Peyer's patch (tissue), 4 donors: ENCODE measurements around the gene REL. TPM values are rescaled to one million over a fixed set of nuclear protein-coding genes. Genes with fewer than 3 reads are reported as not detected.

Source experiments
- DNase-seq, 3 donors: peaks; one replicate each; pipeline ENCODE4 v3.0.0-alpha.2; 2017 to 2019
- H3K27ac ChIP-seq, 4 donors: fragments of 200-600 bp; sonication (generic); one replicate each; pipeline ENCODE4 v1.5.1; 2016 to 2019
- H3K27me3 ChIP-seq, 2 donors: fragments of 200-600 bp; sonication (generic); one replicate each; pipeline ENCODE4 v1.5.1; 2019
- H3K36me3 ChIP-seq, 3 donors: fragments of 200-600 bp; sonication (generic); one replicate each; pipeline ENCODE4 v1.5.1; 2016 to 2019
- H3K4me1 ChIP-seq, 4 donors: fragments of 200-600 bp; sonication (generic); one replicate each; pipeline ENCODE4 v1.5.1; 2016 to 2019
- H3K4me3 ChIP-seq, 4 donors: fragments of 200-600 bp; sonication (generic); 1 replicate in 3 of 4; 2 replicates in 1 of 4; pipeline ENCODE4 v1.5.1; 2016 to 2019; ENCODE audit warnings: mild to moderate bottlenecking in 1 of 4
- H3K9me3 ChIP-seq, 4 donors: fragments of 200-600 bp; sonication (generic); one replicate each; pipeline ENCODE4 v1.5.1; 2016 to 2019; ENCODE audit warnings: mild to moderate bottlenecking in 1 of 4
- POLR2A ChIP-seq, 2 donors: fragments of 450-650 bp; IDR thresholded peaks; one replicate each; pipeline ENCODE4 v1.5.1; 2017; ENCODE audit warnings: antibody characterized with exemption in 2 of 2, mild to moderate bottlenecking in 2 of 2, moderate library complexity in 2 of 2
- total RNA-seq, 4 donors: library from RNA; depleted of rRNA; stranded (reverse); fragments of >200 nt; gene quantifications; one replicate each; pipeline ENCODE4 v1.1.0, GENCODE V29; 2016
- TF ChIP-seq, protein P1 (sequence below), 6 experiments: fragments of 450-650 bp in 4 of 6; fragments of 200-600 bp in 2 of 6; sonication (generic) in 1 of 6; IDR thresholded peaks; one replicate each; pipeline ENCODE4 v1.5.1; 2017 to 2019; ENCODE audit warnings: antibody characterized with exemption in 6 of 6, mild to moderate bottlenecking in 3 of 6, moderate library complexity in 1 of 6

REL gene
- total RNA-seq = 10 to 100 TPM; 11.7 to 79.2 (median 16.7) TPM

DNA sequence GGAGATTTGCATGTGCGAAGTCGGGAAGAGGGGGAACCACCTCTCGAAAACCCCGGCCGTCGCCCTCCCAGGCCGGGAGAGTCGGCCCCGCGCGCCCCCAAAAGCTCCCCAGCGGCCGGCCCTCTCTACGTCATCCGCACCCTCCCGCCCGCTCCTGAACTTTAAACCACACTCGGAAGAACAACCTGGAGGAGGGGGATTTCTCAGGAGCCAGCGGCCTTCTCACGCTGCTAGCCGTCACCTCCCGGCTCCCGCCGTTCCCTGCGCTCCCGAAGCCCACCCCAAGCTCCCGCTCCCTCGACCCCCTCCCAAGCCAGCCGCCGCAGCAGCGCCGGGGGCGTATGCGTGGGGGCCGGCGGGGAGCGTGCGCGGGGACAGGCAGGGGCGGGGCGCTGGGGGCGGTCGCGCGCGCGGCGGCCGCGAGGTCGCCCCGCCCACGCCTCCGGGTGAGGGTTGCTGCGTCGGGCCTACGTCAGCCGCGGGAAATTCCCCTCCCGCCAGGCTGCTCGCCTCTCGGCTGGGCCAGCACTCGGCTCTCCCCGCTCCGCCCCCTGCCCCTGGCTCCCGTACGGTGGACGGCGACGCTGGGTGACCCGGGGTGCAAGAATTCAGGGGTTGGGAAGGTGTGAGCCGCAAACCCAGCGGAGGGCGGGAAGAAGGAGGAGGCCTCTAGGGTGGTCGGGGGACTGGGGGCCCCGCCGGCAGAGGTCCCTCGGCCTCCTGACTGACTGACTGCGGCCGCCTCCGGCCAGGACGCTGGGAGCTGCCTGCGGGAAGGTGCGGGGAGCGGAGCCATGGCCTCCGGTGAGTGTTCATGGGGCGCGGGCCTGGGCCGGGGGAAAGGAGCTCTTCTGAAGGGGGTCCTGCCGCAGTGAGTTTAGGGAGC, at the start of gene REL:
Gene REL, plus strand, starts transcription at position 528 of the 886 bp plus-strand sequence. Its CDS starts 267 bp downstream, at position 795.
- no peaks in the 10 kb centered on the region for H3K9me3 ChIP-seq
- peak within 1 kb of the TSS; percentile 94 to 99 (median 98) for H3K27ac ChIP-seq
- no peaks in the 10 kb centered on the region for H3K36me3 ChIP-seq
- DNase-seq = peak; percentile 87 to 96 (median 96)
- peaks cover 0 to 4% (median 0%) of the 10 kb centered on the region in 4 donors for H3K4me1 ChIP-seq
- H3K4me3 ChIP-seq = peak within 1 kb of the TSS; percentile 66 to 92 (median 82)
- TF ChIP-seq, protein P1, sequence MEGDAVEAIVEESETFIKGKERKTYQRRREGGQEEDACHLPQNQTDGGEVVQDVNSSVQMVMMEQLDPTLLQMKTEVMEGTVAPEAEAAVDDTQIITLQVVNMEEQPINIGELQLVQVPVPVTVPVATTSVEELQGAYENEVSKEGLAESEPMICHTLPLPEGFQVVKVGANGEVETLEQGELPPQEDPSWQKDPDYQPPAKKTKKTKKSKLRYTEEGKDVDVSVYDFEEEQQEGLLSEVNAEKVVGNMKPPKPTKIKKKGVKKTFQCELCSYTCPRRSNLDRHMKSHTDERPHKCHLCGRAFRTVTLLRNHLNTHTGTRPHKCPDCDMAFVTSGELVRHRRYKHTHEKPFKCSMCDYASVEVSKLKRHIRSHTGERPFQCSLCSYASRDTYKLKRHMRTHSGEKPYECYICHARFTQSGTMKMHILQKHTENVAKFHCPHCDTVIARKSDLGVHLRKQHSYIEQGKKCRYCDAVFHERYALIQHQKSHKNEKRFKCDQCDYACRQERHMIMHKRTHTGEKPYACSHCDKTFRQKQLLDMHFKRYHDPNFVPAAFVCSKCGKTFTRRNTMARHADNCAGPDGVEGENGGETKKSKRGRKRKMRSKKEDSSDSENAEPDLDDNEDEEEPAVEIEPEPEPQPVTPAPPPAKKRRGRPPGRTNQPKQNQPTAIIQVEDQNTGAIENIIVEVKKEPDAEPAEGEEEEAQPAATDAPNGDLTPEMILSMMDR (IDR thresholded peaks at IDR 0.05) = peak in 1 of 6 experiments; percentile 2
- TF ChIP-seq POLR2A (IDR thresholded peaks at IDR 0.05) = peak; percentile 92
- no peaks in the 10 kb centered on the region for H3K27me3 ChIP-seq

DNA sequence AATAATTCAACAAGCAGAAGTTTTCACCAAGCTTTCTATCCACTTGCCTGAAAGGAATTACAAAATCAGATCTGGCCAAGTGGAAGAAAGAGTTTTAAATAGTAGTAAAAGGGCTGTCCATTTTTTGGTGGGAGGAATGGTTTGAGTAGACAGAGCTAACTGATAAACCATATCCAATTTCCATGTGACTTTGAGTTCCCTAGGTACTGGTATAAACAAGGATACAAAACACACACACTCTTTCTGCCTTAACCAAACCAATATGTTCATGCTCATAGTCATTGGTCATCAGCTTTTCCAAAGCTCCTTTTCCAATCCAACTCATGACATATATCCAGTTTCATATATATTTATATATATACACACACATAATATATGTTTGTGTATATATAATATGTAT, 49.5 kb upstream of the REL start:
- Histone ChIP-seq H3K4me1 (no peaks in the 10 kb centered on the region), H3K9me3 (no peaks in the 10 kb centered on the region), H3K36me3 (no peaks in the 10 kb centered on the region), H3K27me3 (no peaks in the 10 kb centered on the region), H3K27ac (no peak overlapping the region), H3K4me3 (no peak overlapping the region)
- TF ChIP-seq POLR2A (IDR thresholded peaks at IDR 0.05) = no peak
- TF ChIP-seq, protein P1 (IDR thresholded peaks at IDR 0.05) = no peak
- DNase-seq = no peak

DNA sequence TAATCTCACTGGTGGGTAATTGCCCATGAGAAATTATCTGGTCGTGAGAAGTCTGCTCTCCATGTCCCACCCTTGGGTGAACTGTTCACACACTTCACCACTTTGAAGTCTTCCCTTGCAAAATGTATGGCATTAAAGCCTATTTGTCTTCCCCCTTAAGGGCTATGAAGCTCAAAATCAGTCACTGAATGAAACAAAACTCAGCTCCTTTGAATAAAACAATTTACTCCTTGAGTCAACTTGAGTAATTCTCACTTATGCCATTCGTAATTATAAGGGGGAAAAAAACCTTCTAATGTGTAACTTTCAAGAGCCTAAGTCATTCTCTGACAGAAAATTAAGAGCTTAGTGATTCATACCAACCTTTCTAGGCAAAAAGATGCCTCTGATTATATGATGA, 48.8 kb upstream of the REL start:
- H3K27ac ChIP-seq = no peak overlapping the region
- no peaks in the 10 kb centered on the region for H3K9me3 ChIP-seq
- no peak overlapping the region for H3K4me3 ChIP-seq
- no peaks in the 10 kb centered on the region for H3K4me1 ChIP-seq
- H3K36me3 ChIP-seq = no peaks in the 10 kb centered on the region
- H3K27me3 ChIP-seq = no peaks in the 10 kb centered on the region
- DNase-seq = no peak
- TF ChIP-seq POLR2A (IDR thresholded peaks at IDR 0.05) = no peak
- TF ChIP-seq, protein P1 (IDR thresholded peaks at IDR 0.05) = no peak

DNA sequence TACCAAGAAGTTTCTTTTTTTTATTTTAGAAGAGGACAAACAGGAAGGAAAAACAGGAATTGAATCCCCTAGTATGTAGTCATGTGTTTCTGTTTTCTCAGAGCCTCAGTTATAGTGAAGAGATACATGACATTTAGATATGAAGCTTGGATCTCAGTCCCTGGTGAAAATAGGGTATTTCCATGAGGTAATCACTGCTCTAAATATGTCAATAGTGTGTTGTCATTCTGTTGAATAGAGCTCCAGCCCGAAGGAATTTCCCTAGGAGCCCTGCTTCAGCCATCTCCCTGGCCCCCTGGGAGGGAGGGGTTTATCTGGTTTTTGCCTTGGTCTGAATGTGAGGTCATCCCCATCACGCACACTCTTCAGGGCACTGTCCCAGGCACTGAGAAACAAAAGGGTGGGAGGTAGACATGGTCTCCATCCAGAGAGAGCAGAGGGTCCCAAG, 47.1 kb upstream of the REL start:
- Histone ChIP-seq H3K4me3 (no peak overlapping the region), H3K4me1 (no peaks in the 10 kb centered on the region), H3K27me3 (no peaks in the 10 kb centered on the region), H3K36me3 (no peaks in the 10 kb centered on the region), H3K27ac (no peak overlapping the region), H3K9me3 (no peaks in the 10 kb centered on the region)
- no peak for DNase-seq
- no peak for TF ChIP-seq POLR2A (IDR thresholded peaks at IDR 0.05)
- TF ChIP-seq, protein P1 (IDR thresholded peaks at IDR 0.05) = no peak

DNA sequence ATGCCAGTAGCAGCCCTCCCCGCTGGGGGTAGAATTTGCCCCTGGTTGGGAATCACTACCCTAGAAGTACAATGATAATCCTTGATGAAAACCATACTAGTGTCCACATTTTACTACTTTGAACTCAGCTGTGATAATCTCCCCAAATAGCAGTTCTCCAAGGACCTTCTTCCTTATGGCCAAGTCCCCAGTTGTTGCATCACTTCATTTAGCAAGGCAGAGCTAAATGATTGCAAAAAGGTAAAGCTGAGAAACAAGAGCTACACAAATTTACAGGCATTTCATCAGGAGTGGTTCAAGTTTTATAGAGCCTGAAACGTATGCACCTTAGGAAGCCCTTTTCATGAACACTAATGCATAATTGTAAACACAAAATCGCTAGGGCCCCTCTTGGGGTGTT, 44.9 kb upstream of the REL start:
- TF ChIP-seq, protein P1 (IDR thresholded peaks at IDR 0.05) = no peak
- TF ChIP-seq POLR2A (IDR thresholded peaks at IDR 0.05) = no peak
- Histone ChIP-seq H3K4me3 (no peak overlapping the region), H3K4me1 (peaks cover 0 to 6% (median 2%) of the 10 kb centered on the region in 4 donors), H3K36me3 (no peaks in the 10 kb centered on the region), H3K27me3 (no peaks in the 10 kb centered on the region), H3K9me3 (no peaks in the 10 kb centered on the region), H3K27ac (no peak overlapping the region)
- no peak for DNase-seq
